Measurements from ENCODE around the gene MAN1A2.
"Not testable (repeated sequence)": the region's sequence is repeated elsewhere in the genome, so short reads cannot be mapped to it uniquely, and the experiment has no call there.

MAN1A2 gene

DNA sequence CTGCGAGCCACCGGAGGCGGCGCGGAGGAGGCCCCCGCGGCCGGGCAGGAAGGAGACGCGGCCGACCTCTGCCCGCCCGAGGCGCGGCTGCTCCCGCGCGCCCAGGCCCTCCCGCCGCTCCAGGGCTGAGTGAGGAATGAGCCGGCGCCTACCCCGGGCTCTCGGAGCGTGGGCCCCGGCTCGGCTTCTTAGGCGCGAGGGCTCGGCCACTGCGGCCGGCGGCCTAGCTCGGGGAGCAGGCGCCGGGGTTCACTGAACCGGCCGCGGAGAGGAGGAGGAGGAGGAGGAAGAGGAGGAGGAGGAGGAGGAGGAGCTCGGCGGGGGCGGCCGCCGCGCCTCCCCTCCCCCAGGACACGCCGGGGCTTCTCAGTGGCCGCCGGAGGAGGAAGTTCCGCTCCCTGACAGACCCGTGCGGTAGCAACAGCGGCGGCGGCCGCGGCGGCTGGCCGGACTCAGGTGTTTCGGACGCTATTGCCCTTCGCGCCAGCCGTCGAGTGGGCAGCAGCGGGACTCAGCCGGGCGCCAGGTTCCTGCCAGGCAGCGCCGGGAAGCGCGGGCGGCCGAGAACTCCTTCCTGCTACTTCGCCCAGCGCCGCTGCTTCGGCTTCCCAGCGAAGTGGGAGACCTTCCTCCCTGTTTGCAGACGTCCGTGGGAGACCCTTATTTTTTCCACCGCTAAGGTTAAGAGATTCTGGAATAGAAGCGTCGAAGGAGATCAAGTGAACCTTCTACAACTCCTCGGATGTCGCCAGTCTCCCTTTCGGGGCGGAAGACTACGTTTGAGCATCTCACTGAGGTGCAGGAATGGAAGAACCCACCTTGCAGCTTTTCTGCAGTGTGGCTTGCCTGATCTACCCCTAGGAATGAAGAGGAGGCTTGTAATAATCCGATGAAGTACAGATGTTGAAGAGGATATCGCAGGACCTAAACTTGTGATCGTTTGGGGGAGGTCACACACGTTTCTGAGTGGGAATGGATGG is at the start of gene MAN1A2:
TSS of gene MAN1A2 (plus strand) at position 404 of the 980 bp plus-strand sequence. CDS start 735 bp downstream, outside the sequence.
- Mint-ChIP-seq H3K4me3 (peak within 1 kb of the TSS; percentile 93), H3K36me3 (ENCODE audit: low read depth) (peaks cover 4% of the 10 kb centered on the region), H3K27me3 (ENCODE audit: low read depth) (no peaks in the 10 kb centered on the region), H3K4me1 (ENCODE audit: low read depth) (peaks cover 50% of the 10 kb centered on the region), H3K27ac (peak within 1 kb of the TSS; percentile 94), H3K9me3 (no peaks in the 10 kb centered on the region)

DNA sequence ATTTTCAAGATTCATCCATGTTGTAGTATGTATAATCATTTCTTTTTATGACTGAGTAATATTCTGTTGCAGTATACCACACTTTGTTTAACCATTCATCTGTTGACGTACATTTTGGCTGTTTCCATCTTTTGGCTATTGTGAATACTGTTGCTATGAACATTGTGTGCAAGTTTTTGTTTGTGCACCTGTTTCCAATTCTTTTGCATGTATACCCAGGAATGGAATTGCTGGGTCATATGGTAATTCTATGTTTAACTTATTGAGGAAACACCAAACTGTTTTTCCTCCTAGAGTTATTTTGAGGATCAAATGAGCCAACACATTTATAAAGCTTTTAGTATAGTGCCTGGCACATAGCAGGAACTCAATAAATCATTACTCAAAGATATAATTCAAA is 49.2 kb upstream of the MAN1A2 start:
- no peaks in the 10 kb centered on the region for H3K36me3 Mint-ChIP-seq (ENCODE audit: low read depth)
- no peak overlapping the region for H3K4me3 Mint-ChIP-seq
- H3K9me3 Mint-ChIP-seq: no peaks in the 10 kb centered on the region

DNA sequence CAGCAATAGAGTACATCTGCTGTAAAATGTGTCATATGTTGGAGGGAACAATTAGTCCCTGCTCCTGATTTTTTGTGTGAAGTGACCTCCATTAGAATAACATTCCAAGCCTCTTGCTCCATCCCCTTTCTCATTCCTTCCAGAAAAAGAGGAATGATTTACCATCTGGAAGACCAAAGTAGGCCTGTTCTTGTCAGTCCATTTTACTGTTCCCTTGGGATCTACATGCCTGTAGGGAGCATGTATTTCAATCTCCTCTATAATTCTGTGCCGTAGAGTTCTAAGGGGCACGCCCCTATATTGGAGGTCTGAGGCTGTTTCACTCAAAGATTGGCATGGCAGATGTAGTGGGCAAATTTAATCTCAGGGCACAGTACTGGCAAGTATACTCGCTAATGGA is 48.8 kb upstream of the MAN1A2 start:
- Mint-ChIP-seq H3K4me3 (no peak overlapping the region), H3K27ac (no peak overlapping the region), H3K27me3 (ENCODE audit: low read depth) (peaks cover 16% of the 10 kb centered on the region), H3K36me3 (ENCODE audit: low read depth) (no peaks in the 10 kb centered on the region), H3K4me1 (ENCODE audit: low read depth) (no peaks in the 10 kb centered on the region), H3K9me3 (no peaks in the 10 kb centered on the region)

More for the DNA sequence above, 49.2 kb upstream of the MAN1A2 start:
- no peaks in the 10 kb centered on the region for H3K4me1 Mint-ChIP-seq (ENCODE audit: low read depth)
- H3K27ac Mint-ChIP-seq: no peak overlapping the region
- H3K27me3 Mint-ChIP-seq (ENCODE audit: low read depth): peaks cover 12% of the 10 kb centered on the region

DNA sequence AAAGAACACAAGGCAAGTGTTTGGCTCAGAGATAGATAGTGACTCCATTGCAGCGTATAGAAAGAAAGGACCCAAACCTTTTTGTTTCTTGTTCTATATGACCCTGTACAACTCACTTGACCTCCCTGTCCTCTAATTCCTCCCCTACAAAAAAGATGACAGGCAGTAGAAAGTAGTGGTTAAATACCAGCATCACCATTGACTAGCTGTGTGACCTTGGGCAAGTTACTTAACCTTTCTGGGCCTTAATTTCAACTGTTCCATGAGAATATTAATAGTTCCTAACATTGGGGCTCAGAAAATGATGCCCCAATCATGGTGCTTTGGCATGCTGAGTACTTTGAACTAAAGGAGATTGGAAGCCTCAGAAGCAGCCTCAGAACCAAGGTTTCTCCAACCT is 46.7 kb upstream of the MAN1A2 start:
- no peak overlapping the region for H3K27ac Mint-ChIP-seq

DNA sequence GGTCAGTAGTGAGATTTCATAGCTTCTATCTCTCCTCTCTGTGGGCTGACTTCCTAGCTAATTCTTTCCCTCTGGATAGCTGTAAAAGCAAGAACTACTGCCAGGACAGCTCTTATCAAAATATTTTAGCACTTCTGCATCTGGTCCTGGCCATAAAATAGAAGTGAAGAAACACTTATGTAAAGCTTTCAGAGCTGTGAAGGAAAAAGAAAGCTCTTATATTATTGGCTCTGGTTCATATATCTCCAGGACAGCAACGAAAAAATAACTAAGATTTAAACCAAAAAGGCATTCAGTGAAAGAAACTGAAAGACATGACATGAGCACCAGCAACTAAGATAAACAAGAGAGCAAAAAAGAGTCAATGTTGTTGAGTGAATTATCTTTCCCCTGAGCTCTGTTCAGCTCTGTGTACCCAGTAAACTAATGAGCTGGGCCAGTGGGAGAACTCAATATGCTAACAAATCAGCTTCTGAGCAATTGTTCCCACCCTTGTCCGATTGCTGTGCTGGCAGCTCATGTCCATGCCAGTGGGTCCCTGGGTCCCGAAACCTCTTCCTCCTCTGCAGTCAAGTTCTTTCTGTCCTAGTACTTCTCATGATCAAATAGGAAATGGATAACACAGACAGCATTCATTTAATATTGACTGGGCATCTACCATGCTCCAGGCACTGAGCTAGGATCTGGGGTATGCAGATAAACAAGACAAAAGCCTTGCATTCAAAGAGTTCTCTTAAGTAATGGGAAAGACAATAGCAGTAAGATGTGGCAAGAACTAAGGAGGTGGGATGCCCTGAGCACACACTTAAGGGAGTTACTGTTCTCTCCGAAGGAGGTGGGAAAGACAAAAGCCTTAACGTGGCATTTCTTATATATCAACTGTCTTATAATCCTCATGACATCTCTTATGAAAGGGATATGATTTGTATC is 45.3 kb upstream of the MAN1A2 start:
- no peaks in the 10 kb centered on the region for H3K36me3 Mint-ChIP-seq (ENCODE audit: low read depth)
- no peak overlapping the region for H3K27ac Mint-ChIP-seq
- no peak overlapping the region for H3K4me3 Mint-ChIP-seq
- no peaks in the 10 kb centered on the region for H3K9me3 Mint-ChIP-seq
- H3K27me3 Mint-ChIP-seq (ENCODE audit: low read depth): peaks cover 20% of the 10 kb centered on the region
- H3K4me1 Mint-ChIP-seq (ENCODE audit: low read depth): no peaks in the 10 kb centered on the region

More for the DNA sequence above, 46.7 kb upstream of the MAN1A2 start:
- Mint-ChIP-seq H3K4me1 (ENCODE audit: low read depth) (no peaks in the 10 kb centered on the region), H3K9me3 (no peaks in the 10 kb centered on the region), H3K36me3 (ENCODE audit: low read depth) (no peaks in the 10 kb centered on the region), H3K27me3 (ENCODE audit: low read depth) (peaks cover 24% of the 10 kb centered on the region), H3K4me3 (no peak overlapping the region)

DNA sequence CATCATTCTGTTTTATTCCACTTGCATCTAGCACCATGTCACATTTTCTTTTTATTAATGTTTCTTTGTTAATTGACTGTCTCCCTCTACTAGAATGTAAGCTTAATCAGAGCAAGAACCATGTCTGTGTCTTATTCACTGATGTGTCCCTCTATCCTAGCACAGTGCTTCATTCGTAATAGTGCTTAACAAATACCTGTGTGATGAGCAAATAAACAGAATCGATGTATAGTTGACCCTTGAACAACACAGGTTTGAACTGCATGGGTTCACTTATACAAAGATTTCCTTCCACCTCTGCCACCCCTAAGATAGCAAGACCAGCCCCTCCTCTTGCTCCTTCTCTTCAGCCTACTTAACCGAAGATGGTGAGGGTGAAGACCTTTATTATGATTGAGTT is 42.9 kb upstream of the MAN1A2 start:
- Mint-ChIP-seq H3K4me1 (ENCODE audit: low read depth) (no peaks in the 10 kb centered on the region), H3K27ac (no peak overlapping the region), H3K4me3 (no peak overlapping the region), H3K27me3 (ENCODE audit: low read depth) (peaks cover 21% of the 10 kb centered on the region), H3K9me3 (no peaks in the 10 kb centered on the region), H3K36me3 (ENCODE audit: low read depth) (no peaks in the 10 kb centered on the region)

DNA sequence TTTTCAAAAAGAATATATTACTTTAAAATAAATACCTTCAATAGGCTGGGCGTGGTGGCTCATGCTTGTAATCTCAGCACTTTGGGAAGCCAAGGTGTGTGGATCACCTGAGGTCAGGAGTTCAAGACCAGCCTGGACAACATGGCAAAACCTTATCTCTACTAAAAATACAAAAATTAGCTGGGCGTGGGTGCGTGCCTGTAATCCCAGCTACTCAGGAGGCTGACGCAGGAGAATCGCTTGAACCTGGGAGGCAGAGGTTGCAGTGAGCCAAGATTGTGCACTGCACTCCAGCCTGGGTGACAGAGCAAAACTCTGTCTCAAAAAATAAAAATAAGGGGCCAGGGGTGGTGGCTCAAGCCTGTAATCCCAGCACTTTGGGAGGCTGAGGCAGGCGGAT is 41.2 kb upstream of the MAN1A2 start:
- H3K9me3 Mint-ChIP-seq; H3K4me3 Mint-ChIP-seq; H3K27ac Mint-ChIP-seq; H3K4me1 Mint-ChIP-seq (ENCODE audit: low read depth); H3K36me3 Mint-ChIP-seq (ENCODE audit: low read depth): not testable (repeated sequence)
- peaks cover 27% of the 10 kb centered on the region for H3K27me3 Mint-ChIP-seq (ENCODE audit: low read depth)

DNA sequence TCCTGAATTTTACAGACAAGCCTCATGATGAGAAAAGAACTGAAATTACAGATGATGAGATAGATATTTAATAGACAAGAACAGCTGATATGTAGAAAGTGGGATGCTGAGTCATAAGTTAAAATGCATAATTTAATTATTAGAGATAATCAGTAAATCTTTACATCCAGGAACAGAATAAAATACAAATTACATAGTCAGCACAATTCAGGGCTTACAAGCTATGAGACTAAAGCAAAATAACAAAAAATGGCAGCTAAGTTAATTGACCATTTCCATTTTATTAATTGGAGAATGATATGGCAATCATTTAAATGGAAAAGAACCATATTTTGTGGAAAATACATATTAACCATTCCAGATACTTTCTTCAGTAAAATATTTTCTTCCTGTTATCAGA is 40.2 kb upstream of the MAN1A2 start:
- H3K27ac Mint-ChIP-seq: no peak overlapping the region
- H3K9me3 Mint-ChIP-seq: no peaks in the 10 kb centered on the region
- peaks cover 27% of the 10 kb centered on the region for H3K27me3 Mint-ChIP-seq (ENCODE audit: low read depth)
- no peaks in the 10 kb centered on the region for H3K4me1 Mint-ChIP-seq (ENCODE audit: low read depth)
- H3K4me3 Mint-ChIP-seq: no peak overlapping the region
- no peaks in the 10 kb centered on the region for H3K36me3 Mint-ChIP-seq (ENCODE audit: low read depth)

DNA sequence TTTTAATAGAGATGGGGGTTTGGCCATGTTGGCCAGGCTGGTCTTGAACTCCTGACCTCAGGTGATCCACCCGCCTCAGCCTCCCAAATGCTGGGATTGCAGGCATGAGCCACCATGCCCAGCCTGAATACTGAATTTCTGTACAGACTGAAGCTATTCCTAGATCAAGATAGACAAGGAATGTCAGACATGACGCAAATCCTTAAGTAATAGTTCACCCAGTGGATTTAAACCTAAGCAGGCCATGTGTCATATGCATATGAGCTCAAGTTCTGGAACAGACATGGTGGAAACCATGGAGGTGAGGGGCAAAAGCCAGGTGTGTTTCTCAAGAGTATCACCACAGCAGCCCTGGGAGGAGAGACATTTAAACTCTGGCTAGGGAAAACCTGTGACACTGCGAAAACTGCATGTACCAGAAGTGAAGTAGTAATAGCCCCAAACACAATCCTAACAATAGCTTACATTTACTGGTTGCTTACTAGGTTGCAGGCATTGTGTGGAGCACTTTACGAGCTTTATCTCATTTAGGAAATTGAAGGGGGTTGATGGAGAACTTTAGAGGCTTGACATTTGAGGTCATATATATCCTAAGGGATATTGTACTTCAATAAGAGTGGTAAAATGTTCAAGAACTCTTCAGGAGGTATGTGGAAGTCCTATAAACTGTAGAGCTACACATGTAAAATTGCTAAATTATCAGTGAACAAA is 31.7 kb upstream of the MAN1A2 start:
- H3K27ac Mint-ChIP-seq: no peak overlapping the region
- no peak overlapping the region for H3K4me3 Mint-ChIP-seq
- no peaks in the 10 kb centered on the region for H3K4me1 Mint-ChIP-seq (ENCODE audit: low read depth)
- H3K9me3 Mint-ChIP-seq: peaks cover 3% of the 10 kb centered on the region
- H3K36me3 Mint-ChIP-seq (ENCODE audit: low read depth): no peaks in the 10 kb centered on the region
- H3K27me3 Mint-ChIP-seq (ENCODE audit: low read depth): no peaks in the 10 kb centered on the region

DNA sequence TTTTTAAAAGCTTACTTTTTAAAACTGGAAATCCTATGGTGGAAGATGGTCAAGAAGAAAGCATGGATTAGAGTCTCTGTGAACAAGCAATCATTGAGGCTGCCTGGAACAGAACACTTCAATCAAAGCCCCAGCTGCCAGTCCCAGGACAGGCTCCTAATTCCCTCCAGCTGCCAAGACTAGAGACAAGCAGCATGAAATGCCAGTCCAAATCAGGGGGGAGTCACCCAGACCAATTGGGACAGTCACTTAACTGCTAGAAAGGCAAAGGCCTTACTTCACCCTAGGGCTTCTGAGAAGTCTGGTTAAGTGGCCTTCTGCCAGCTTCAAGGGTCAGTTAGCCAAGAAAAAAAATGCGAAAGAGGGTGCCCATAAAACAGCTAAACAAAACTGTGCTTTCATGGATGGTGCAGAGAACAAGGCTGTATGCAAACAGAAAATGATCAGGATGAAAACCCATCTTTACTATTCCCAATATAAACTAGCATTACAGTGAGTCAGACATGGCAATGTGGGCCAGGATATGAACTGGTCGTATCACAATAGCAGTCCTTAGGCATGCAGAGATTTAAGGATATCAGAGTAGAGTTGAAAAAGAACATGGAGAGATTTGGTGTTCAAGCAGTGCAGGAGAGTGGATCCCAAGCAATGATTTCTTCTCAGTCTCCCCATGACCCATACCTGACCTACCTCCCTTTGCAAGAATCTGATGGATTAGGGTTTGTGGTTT is 31.0 kb upstream of the MAN1A2 start:
- no peak overlapping the region for H3K27ac Mint-ChIP-seq
- peaks cover 3% of the 10 kb centered on the region for H3K9me3 Mint-ChIP-seq

DNA sequence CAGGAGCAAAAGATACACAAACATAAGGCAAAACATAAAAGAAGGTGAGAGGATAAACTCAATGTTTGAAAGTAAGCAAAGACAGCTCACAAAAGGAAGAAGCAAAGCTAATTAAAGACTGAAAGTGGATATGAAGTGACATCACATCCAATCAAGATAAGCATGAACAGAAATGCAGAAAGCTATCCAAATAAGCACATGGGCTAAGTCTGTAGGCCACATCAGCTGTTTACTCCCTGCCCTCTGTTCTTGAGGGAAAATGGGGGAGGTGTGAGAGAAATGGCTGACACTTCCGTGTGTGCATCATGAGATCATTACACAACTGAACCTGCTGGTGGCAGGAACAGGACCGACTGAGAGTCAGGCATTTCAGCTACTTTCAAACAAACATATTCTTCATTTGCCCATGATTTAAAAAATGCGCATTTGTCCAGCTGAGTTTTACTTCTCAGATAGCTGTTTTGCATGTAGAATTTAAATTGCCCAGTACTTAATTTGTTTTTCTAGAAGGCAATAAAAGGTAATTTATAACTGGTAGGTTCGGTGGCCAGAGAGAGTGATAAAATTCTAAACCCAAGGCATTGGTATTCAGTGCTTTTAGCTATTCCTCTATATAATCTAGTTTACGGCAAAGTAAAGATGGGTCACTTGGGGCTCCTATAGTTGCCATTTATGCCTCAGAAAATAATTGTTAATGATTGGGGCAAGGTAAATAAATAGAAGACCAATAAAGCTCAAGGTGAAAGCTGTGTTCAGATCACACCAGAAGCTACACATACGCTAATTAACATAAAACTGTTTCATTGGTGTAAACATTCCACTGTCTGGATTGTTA is 27.2 kb upstream of the MAN1A2 start:
- peaks cover 6% of the 10 kb centered on the region for H3K4me1 Mint-ChIP-seq (ENCODE audit: low read depth)
- H3K4me3 Mint-ChIP-seq: no peak overlapping the region
- H3K27me3 Mint-ChIP-seq (ENCODE audit: low read depth): no peaks in the 10 kb centered on the region
- H3K36me3 Mint-ChIP-seq (ENCODE audit: low read depth): no peaks in the 10 kb centered on the region
- no peak overlapping the region for H3K27ac Mint-ChIP-seq
- H3K9me3 Mint-ChIP-seq: peaks cover 3% of the 10 kb centered on the region

More for the DNA sequence above, 31.0 kb upstream of the MAN1A2 start:
- H3K27me3 Mint-ChIP-seq (ENCODE audit: low read depth): no peaks in the 10 kb centered on the region
- no peaks in the 10 kb centered on the region for H3K36me3 Mint-ChIP-seq (ENCODE audit: low read depth)
- no peak overlapping the region for H3K4me3 Mint-ChIP-seq
- H3K4me1 Mint-ChIP-seq (ENCODE audit: low read depth): no peaks in the 10 kb centered on the region

DNA sequence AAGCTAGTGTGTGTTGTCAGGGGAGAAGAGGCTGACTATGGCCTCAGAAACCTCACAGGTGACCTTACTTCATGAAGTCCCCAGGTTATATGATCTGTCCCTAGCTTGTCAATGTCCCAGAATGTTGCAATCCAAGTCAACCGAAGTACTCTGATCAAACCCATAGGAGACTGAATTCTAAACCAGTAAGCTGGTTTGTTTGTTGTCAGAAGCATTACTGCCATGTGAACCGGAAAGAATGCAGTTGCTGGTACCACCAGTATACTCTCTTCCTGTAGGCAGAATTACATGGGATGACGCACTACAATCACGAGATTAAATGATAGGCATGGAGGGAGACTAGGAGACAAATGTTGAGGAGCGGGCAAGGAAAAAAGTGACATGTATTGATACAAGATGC is 26.1 kb upstream of the MAN1A2 start:
- Mint-ChIP-seq H3K9me3 (peaks cover 3% of the 10 kb centered on the region), H3K4me1 (ENCODE audit: low read depth) (peaks cover 6% of the 10 kb centered on the region), H3K27ac (no peak overlapping the region), H3K36me3 (ENCODE audit: low read depth) (no peaks in the 10 kb centered on the region), H3K27me3 (ENCODE audit: low read depth) (no peaks in the 10 kb centered on the region), H3K4me3 (no peak overlapping the region)

DNA sequence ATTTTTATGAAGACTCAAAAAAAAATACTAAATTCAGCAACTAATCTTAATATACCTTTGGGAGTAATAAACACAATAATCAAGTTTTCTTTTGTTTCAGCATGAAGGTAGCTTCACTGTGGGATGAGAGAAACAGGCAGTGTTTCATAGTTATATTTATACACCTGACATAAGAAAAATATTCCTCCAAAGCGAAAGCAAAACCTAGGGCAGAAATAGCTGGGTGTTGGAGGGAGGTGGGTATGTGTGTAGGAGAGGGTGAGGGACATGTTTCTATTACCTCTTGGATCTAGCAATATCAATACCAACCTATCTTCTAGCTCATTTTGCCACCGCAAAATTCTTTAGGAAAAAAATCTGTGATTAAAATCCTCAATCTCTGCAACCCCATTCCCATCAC is 24.9 kb upstream of the MAN1A2 start:
- no peak overlapping the region for H3K27ac Mint-ChIP-seq
- peaks cover 3% of the 10 kb centered on the region for H3K9me3 Mint-ChIP-seq
- H3K4me3 Mint-ChIP-seq: no peak overlapping the region
- peaks cover 6% of the 10 kb centered on the region for H3K4me1 Mint-ChIP-seq (ENCODE audit: low read depth)
- H3K27me3 Mint-ChIP-seq (ENCODE audit: low read depth): no peaks in the 10 kb centered on the region
- H3K36me3 Mint-ChIP-seq (ENCODE audit: low read depth): no peaks in the 10 kb centered on the region

Measured in T-helper 1 cell treated with Interleukin-12 subunit alpha and Interleukin-12 subunit beta and Interleukin-4 antibody, amounts not matched to agents 30 μg/mL and 1 μg/mL, for 36 hours (primary cell).